CD4-positive, alpha-beta T cell treated with Interleukin-15 for 1 hour (primary cell): ENCODE data around the gene MPZL1.
"Not testable (repeated sequence)": the region's sequence is repeated elsewhere in the genome, so short reads cannot be mapped to it uniquely, and the experiment has no call there.

Experiments
- DNase-seq: peaks from one replicate; pipeline ENCODE4 v3.0.0-alpha.2; 2020

MPZL1 gene

GRCh38 chr1:167719715-167720421 lies 1.9 kb upstream of the MPZL1 start:
- DNase-seq, result not testable (repeated sequence)

GRCh38 chr1:167720965-167721616 lies 691 bp upstream of the MPZL1 start:
- no peak for DNase-seq

GRCh38 chr1:167722152-167722869 lies 529 bp downstream of the MPZL1 start:
- DNase-seq, result no peak

- DNase-seq, result no peak
These were observed 1.1 kb downstream of the MPZL1 start for GRCh38 chr1:167722870-167723251.

GRCh38 chr1:167723707-167724323 lies 2.0 kb downstream of the MPZL1 start:
- DNase-seq, result no peak

- no peak for DNase-seq
These were observed 4.2 kb downstream of the MPZL1 start for GRCh38 chr1:167726008-167726407.

- DNase-seq, result no peak
These were observed 7.1 kb downstream of the MPZL1 start for GRCh38 chr1:167728818-167729410.

GRCh38 chr1:167734227-167734626 lies 12.4 kb downstream of the MPZL1 start:
- no peak for DNase-seq

- no peak for DNase-seq
These were observed 13.1 kb downstream of the MPZL1 start for GRCh38 chr1:167734841-167735240.

- DNase-seq, result no peak
These were observed 15.4 kb downstream of the MPZL1 start for GRCh38 chr1:167737169-167737568.

- no peak for DNase-seq
These were observed 16.4 kb downstream of the MPZL1 start for GRCh38 chr1:167738158-167738557.

- no peak for DNase-seq
These were observed 18.0 kb downstream of the MPZL1 start for GRCh38 chr1:167739752-167740151.

- not testable (repeated sequence) for DNase-seq
These were observed 19.3 kb downstream of the MPZL1 start for GRCh38 chr1:167741103-167741502.

- not testable (repeated sequence) for DNase-seq
These were observed 20.7 kb downstream of the MPZL1 start for GRCh38 chr1:167742392-167743057.

- DNase-seq, result no peak
These were observed 23.1 kb downstream of the MPZL1 start for GRCh38 chr1:167744901-167745300.

- DNase-seq, result no peak
These were observed 24.4 kb downstream of the MPZL1 start for GRCh38 chr1:167746013-167746672.

- DNase-seq, result no peak
These were observed 25.3 kb downstream of the MPZL1 start for GRCh38 chr1:167746988-167747655.

- DNase-seq, result no peak
These were observed 26.2 kb downstream of the MPZL1 start for GRCh38 chr1:167747988-167748387.

GRCh38 chr1:167748906-167749305 lies 27.1 kb downstream of the MPZL1 start:
- no peak for DNase-seq

- no peak for DNase-seq
These were observed 28.0 kb downstream of the MPZL1 start for GRCh38 chr1:167749741-167750140.

GRCh38 chr1:167750641-167751040 lies 28.9 kb downstream of the MPZL1 start:
- no peak for DNase-seq
